IMR-90 (cell line): ENCODE data around the gene CERS1. TPM values are rescaled to one million over a fixed set of nuclear protein-coding genes. Genes with fewer than 3 reads are reported as not detected.

ENCODE experiments used
- ATAC-seq: fragments of 200-7000 bp; cut with Tn5 transposase; 2 replicates; pipeline ENCODE4 v1.9.1; 2020; ENCODE audit warnings: low read depth, mild to moderate bottlenecking, moderate library complexity
- BruUV-seq: library from RNA; stranded (reverse); fragments of 400-500 nt; replicated peaks from 2 replicates; lab custom pipeline; 2021; lab: Mats Ljungman, UMichigan
- CTCF ChIA-PET: fragments of 300-600 bp; formaldehyde crosslinking; extraction: SDS; loops from one replicate; lab custom pipeline; 2021; ENCODE audit warnings: antibody characterized with exemption; lab: Yijun Ruan, JAX
- POLR2A ChIA-PET: fragments of 300-600 bp; sonication (Branson Sonifier 250); formaldehyde crosslinking; loops from one replicate; lab custom pipeline; 2022; ENCODE audit warnings: antibody characterized with exemption; ENCODE audit not compliant: unreplicated experiment; lab: Charles Lee
- DNase-seq: peaks from one replicate; pipeline ENCODE4 v3.0.0; 2013
- H2AFZ ChIP-seq: replicated peaks from 2 replicates; pipeline ENCODE3; 2013; ENCODE audit warnings: low read length, mild to moderate bottlenecking; ENCODE audit not compliant: poor library complexity
- H2AK5ac ChIP-seq: 2 replicates; pipeline ENCODE4 v1.6.1; 2013; ENCODE audit warnings: low read depth, low read length, inconsistent platforms
- H2AK9ac ChIP-seq: replicated peaks from 2 replicates; pipeline ENCODE3; 2013; ENCODE audit warnings: mild to moderate bottlenecking, low read depth, low read length, moderate library complexity; ENCODE audit not compliant: poor library complexity
- H2BK120ac ChIP-seq: 2 replicates; pipeline ENCODE4 v1.6.1; 2013; ENCODE audit warnings: low read depth, low read length, inconsistent platforms
- H2BK15ac ChIP-seq: 3 replicates; pipeline ENCODE4 v1.6.1; 2013; ENCODE audit warnings: low read depth, low read length, inconsistent platforms
- H2BK20ac ChIP-seq: 2 replicates; pipeline ENCODE4 v1.6.1; 2013; ENCODE audit warnings: low read depth, mild to moderate bottlenecking, inconsistent platforms, low read length, moderate library complexity
- H2BK5ac ChIP-seq: 2 replicates; pipeline ENCODE4 v1.6.1; 2013; ENCODE audit warnings: mild to moderate bottlenecking, low read depth, low read length, inconsistent platforms; ENCODE audit not compliant: poor library complexity, severe bottlenecking
- H3K14ac ChIP-seq: replicated peaks from 2 replicates; pipeline ENCODE4 v1.6.1; 2013; ENCODE audit warnings: low read depth, low read length, inconsistent platforms
- H3K18ac ChIP-seq: 2 replicates; pipeline ENCODE4 v1.6.1; 2013; ENCODE audit warnings: low read depth, low read length, control low read depth
- H3K23ac ChIP-seq: 2 replicates; pipeline ENCODE4 v1.6.1; 2013; ENCODE audit warnings: low read depth, low read length, inconsistent platforms
- H3K27ac ChIP-seq: 2 replicates; pipeline ENCODE4 v1.5.1; 2013; ENCODE audit warnings: mild to moderate bottlenecking, control low read depth, low read length; ENCODE audit not compliant: insufficient read depth
- H3K27me3 ChIP-seq: 2 replicates; pipeline ENCODE4 v1.6.1; 2013; ENCODE audit warnings: low read length; ENCODE audit not compliant: control insufficient read depth, insufficient read depth
- H3K36me3 ChIP-seq: 2 replicates; pipeline ENCODE4 v1.6.1; 2013; ENCODE audit warnings: low read length, mixed read lengths; ENCODE audit not compliant: control insufficient read depth, insufficient read depth
- H3K4ac ChIP-seq: 2 replicates; pipeline ENCODE4 v1.6.1; 2013; ENCODE audit warnings: low read depth, low read length, inconsistent platforms
- H3K4me1 ChIP-seq: 2 replicates; pipeline ENCODE4 v1.6.1; 2013; ENCODE audit warnings: low read length, mixed read lengths; ENCODE audit not compliant: control insufficient read depth, insufficient read depth
- H3K4me2 ChIP-seq: 2 replicates; pipeline ENCODE4 v1.6.1; 2013; ENCODE audit warnings: low read depth, mild to moderate bottlenecking, control low read depth, low read length, moderate library complexity
- H3K4me3 ChIP-seq: 2 replicates; pipeline ENCODE4 v1.5.1; 2013; ENCODE audit warnings: low read depth, mild to moderate bottlenecking, control low read depth, low read length, moderate library complexity; ENCODE audit not compliant: insufficient read depth
- H3K56ac ChIP-seq: 2 replicates; pipeline ENCODE4 v1.6.1; 2013; ENCODE audit warnings: low read length, inconsistent platforms; ENCODE audit not compliant: insufficient read depth; ENCODE audit errors: extremely low read depth
- H3K79me1 ChIP-seq, 2 experiments: 2 replicates each; pipeline ENCODE4 v1.6.1; 2013; ENCODE audit warnings: low read length in 2 of 2, inconsistent platforms in 1 of 2, low read depth in 1 of 2
- H3K9ac ChIP-seq: 2 replicates; pipeline ENCODE4 v1.6.1; 2013; ENCODE audit warnings: low read depth, low read length, control low read depth
- H3K9me1 ChIP-seq: 2 replicates; pipeline ENCODE4 v1.6.1; 2013; ENCODE audit warnings: low read length, inconsistent platforms; ENCODE audit not compliant: insufficient read depth
- H3K9me3 ChIP-seq: 2 replicates; pipeline ENCODE4 v1.6.1; 2013; ENCODE audit warnings: low read length; ENCODE audit not compliant: control insufficient read depth, insufficient read depth
- H4K20me1 ChIP-seq: 2 replicates; pipeline ENCODE4 v1.6.1; 2013; ENCODE audit warnings: low read length, inconsistent platforms; ENCODE audit not compliant: insufficient read depth
- H4K5ac ChIP-seq: 2 replicates; pipeline ENCODE4 v1.6.1; 2013; ENCODE audit warnings: mild to moderate bottlenecking, low read depth, low read length, control low read depth
- H4K8ac ChIP-seq, 2 experiments: 2 replicates each; pipeline ENCODE4 v1.6.1; 2013; ENCODE audit warnings: low read depth in 2 of 2, low read length in 2 of 2, control low read depth in 1 of 2, inconsistent platforms in 1 of 2
- H4K91ac ChIP-seq: 2 replicates; pipeline ENCODE4 v1.6.1; 2013; ENCODE audit warnings: low read depth, low read length, inconsistent platforms; ENCODE audit not compliant: insufficient read depth
- BHLHE40 ChIP-seq: fragments of 150-350 bp; IDR thresholded peaks from 2 replicates; pipeline ENCODE4 v1.6.1; 2016; ENCODE audit warnings: mild to moderate bottlenecking, low read depth, low read length
- CEBPB ChIP-seq: IDR thresholded peaks from 2 replicates; pipeline ENCODE4 v1.6.1; 2012; ENCODE audit warnings: low read depth, low read length, improper control_type of control experiment
- CTCF ChIP-seq: conservative IDR thresholded peaks from 2 replicates; pipeline ENCODE4 v1.5.1; 2012; ENCODE audit warnings: mild to moderate bottlenecking, low read depth, low read length, improper control_type of control experiment
- ELK1 ChIP-seq: fragments of 150-350 bp; IDR thresholded peaks from 2 replicates; pipeline ENCODE4 v1.6.1; 2016; ENCODE audit warnings: low read depth, mild to moderate bottlenecking, low read length, moderate library complexity, borderline replicate concordance
- FOS ChIP-seq: fragments of 150-350 bp; IDR thresholded peaks from 2 replicates; pipeline ENCODE4 v1.6.1; 2016; ENCODE audit warnings: low read depth, low read length
- MAFK ChIP-seq: IDR thresholded peaks from 2 replicates; pipeline ENCODE4 v1.6.1; 2012; ENCODE audit warnings: low read depth, low read length, improper control_type of control experiment
- MAZ ChIP-seq: IDR thresholded peaks from 2 replicates; pipeline ENCODE4 v1.6.1; 2012; ENCODE audit warnings: low read depth, mild to moderate bottlenecking, low read length, improper control_type of control experiment, moderate library complexity, borderline replicate concordance
- MXI1 ChIP-seq: IDR thresholded peaks from 2 replicates; pipeline ENCODE4 v1.6.1; 2012; ENCODE audit warnings: low read depth, mild to moderate bottlenecking, low read length, moderate library complexity, borderline replicate concordance
- NFE2L2 ChIP-seq: fragments of 150-350 bp; IDR thresholded peaks from 2 replicates; pipeline ENCODE4 v1.6.1; 2016; ENCODE audit warnings: low read depth, mild to moderate bottlenecking, low read length
- POLR2A ChIP-seq: IDR thresholded peaks from 2 replicates; pipeline ENCODE4 v1.6.1; 2012; ENCODE audit warnings: mild to moderate bottlenecking, low read depth, low read length
- RAD21 ChIP-seq: IDR thresholded peaks from 2 replicates; pipeline ENCODE4 v1.6.1; 2012; ENCODE audit warnings: low read length, improper control_type of control experiment
- RCOR1 ChIP-seq: IDR thresholded peaks from 2 replicates; pipeline ENCODE4 v1.6.1; 2012; ENCODE audit warnings: mild to moderate bottlenecking, low read length, improper control_type of control experiment; ENCODE audit not compliant: insufficient replicate concordance
- SMC3 ChIP-seq: fragments of 150-350 bp; IDR thresholded peaks from 2 replicates; pipeline ENCODE4 v1.6.1; 2016; ENCODE audit warnings: low read depth, mild to moderate bottlenecking, antibody characterized with exemption, low read length, moderate library complexity
- USF2 ChIP-seq: fragments of 150-350 bp; IDR thresholded peaks from 2 replicates; pipeline ENCODE4 v1.6.1; 2017; ENCODE audit warnings: mild to moderate bottlenecking, antibody characterized with exemption, low read length, low read depth
- WGBS, 2 experiments: methylation state at CpG; one replicate each; pipeline versions ENCODE4 v1.1.5 to v1.1.7; 2013; ENCODE audit warnings: missing lambda C conversion rate in 2 of 2; ENCODE audit not compliant: insufficient read length in 1 of 2; ENCODE audit errors: extremely low coverage in 2 of 2; 5-methylcytosine and 5-hydroxymethylcytosine counted together
- dilution Hi-C: fragments of 300-500 bp; cut with HindIII; formaldehyde crosslinking; loops from one replicate; pipeline ENCODE4 v1.14.3; 2018; ENCODE audit warnings: low sequenced_read_pairs; ENCODE audit not compliant: unreplicated experiment
- in situ Hi-C: fragments of 300-500 bp; cut with MboI; formaldehyde crosslinking; loops from 3 replicates; pipeline ENCODE4 v1.14.3; 2019; ENCODE audit warnings: low sequenced_read_pairs, inconsistent platforms, mixed read lengths
- intact Hi-C: fragments of 100-400 bp; cut with micrococcal nuclease; formaldehyde crosslinking; loops from 2 replicates; pipeline ENCODE4 v1.10.0; 2022
- polyA plus RNA-seq, 3 experiments: library from polyadenylated mRNA; depleted of rRNA; stranded (reverse); fragments of >200 nt; gene quantifications; 2 replicates each; pipeline ENCODE4 v1.2.3, GENCODE V29; 2012; ENCODE audit warnings: low replicate concordance in 1 of 3
- total RNA-seq: library from RNA; depleted of rRNA; stranded (reverse); fragments of >200 nt; gene quantifications from 2 replicates; pipeline ENCODE4 v1.2.3, GENCODE V29; 2012

The CERS1 gene
- total and polyA plus RNA-seq, 2 of the 4 experiments (the other 2 are of a cell fraction), result 0.90 to 4.3 TPM

- Histone ChIP-seq H3K4ac (no peak overlapping the region), H3K4me1 (no peaks in the 10 kb centered on the region), H2AK5ac (no peak overlapping the region), H3K9ac (no peak overlapping the region), H3K9me1 (no peaks in the 10 kb centered on the region; the same call in 1 of the 2 replicates), H3K27me3 (no peaks in the 10 kb centered on the region), H2BK15ac (no peak overlapping the region), H3K18ac (no peak overlapping the region), H2BK120ac (no peak overlapping the region), H3K79me1 (peaks cover 15 to 28% of the 10 kb centered on the region in 2 experiments), H3K56ac (no peak overlapping the region), H2BK5ac (no peak overlapping the region), H3K4me2 (no peak overlapping the region), H4K5ac (no peak overlapping the region), H2AK9ac (no peak overlapping the region), H3K14ac (no peak overlapping the region), H3K4me3 (no peak overlapping the region), H4K91ac (no peak overlapping the region), H3K9me3 (no peaks in the 10 kb centered on the region), H3K36me3 (peaks cover 64% of the 10 kb centered on the region), H2BK20ac (no peak overlapping the region), H3K23ac (no peak overlapping the region), H3K27ac (no peak overlapping the region), H4K20me1 (peaks cover 26% of the 10 kb centered on the region), H4K8ac (no peak overlapping the region), H2AFZ (no peak overlapping the region)
- TF ChIP-seq MXI1 (no peak), FOS (no peak), NFE2L2 (no peak), MAFK (no peak), CEBPB (no peak), POLR2A (no peak), MAZ (no peak), USF2 (no peak), RCOR1 (no peak), CTCF (no peak), RAD21 (no peak), SMC3 (no peak), BHLHE40 (no peak), ELK1 (no peak)
- 92% methylated on average over 19 of the region's 34 CpGs; no CpG with 5 or more reads in 1 of the 2 experiments for WGBS, 2 experiments
- DNase-seq, result no peak
- intact Hi-C loops (no loop called here), dilution Hi-C loops (no loop called here), in situ Hi-C loops (no loop called here)
- no TSS peak for BruUV-seq
- ChIA-PET POLR2A (no interaction called here), CTCF (interaction anchor here (0.6 kb wide), 1 partner anchor 64 kb away, joined by 4 read pairs; no protein-coding TSS in a partner anchor)
- no peak for ATAC-seq
Observed at GRCh38 chr19:18931316-18932162, 35.6 kb upstream of the CERS1 start.
